GM12872 (cell line): ENCODE data around the gene LIPG.

ENCODE experiments used
- TF ChIP-seq, protein P1 (sequence below): IDR thresholded peaks from 3 replicates; pipeline ENCODE4 v1.5.1; 2011; ENCODE audit warnings: low read depth, mild to moderate bottlenecking, low read length, moderate library complexity; ENCODE audit not compliant: insufficient read depth

Gene LIPG

DNA sequence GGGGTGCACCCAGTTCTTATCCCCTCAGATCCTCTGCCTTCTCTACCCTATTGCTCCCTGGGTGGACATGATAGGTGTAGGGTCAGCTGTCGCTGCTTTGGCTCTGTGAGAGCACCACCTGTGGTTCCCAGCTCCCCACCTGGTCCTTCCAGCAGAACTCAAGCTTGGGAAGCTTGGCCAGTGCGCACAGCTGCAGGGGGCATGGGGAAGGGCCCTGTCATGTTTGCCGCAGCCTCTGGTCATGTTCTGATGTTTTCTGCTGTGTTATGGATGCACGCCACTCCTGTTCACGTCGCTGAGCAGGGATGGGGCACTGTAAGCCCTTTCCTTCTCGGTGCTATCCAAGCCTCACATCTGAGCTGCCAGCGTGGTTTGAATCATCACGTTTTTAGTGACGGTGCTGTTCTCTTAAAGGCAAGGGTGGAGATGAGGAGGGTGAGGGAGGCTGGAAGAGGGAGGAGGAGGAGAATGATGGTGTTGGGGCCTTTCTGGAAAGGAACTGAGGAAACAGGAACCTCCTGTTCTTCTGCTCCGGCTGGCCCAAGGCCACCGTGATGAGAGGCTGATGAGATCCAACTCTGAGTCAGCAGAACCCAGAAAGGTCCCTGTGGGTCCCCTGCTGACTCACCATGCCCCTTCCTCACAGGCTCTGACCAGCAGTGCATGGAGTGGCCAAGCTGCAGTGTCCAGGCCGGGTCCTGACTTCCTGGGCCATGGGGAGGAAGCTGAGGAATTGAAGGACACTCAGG lies 78.0 kb downstream of the LIPG start:
- TF ChIP-seq, protein P1, sequence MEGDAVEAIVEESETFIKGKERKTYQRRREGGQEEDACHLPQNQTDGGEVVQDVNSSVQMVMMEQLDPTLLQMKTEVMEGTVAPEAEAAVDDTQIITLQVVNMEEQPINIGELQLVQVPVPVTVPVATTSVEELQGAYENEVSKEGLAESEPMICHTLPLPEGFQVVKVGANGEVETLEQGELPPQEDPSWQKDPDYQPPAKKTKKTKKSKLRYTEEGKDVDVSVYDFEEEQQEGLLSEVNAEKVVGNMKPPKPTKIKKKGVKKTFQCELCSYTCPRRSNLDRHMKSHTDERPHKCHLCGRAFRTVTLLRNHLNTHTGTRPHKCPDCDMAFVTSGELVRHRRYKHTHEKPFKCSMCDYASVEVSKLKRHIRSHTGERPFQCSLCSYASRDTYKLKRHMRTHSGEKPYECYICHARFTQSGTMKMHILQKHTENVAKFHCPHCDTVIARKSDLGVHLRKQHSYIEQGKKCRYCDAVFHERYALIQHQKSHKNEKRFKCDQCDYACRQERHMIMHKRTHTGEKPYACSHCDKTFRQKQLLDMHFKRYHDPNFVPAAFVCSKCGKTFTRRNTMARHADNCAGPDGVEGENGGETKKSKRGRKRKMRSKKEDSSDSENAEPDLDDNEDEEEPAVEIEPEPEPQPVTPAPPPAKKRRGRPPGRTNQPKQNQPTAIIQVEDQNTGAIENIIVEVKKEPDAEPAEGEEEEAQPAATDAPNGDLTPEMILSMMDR = no peak

DNA sequence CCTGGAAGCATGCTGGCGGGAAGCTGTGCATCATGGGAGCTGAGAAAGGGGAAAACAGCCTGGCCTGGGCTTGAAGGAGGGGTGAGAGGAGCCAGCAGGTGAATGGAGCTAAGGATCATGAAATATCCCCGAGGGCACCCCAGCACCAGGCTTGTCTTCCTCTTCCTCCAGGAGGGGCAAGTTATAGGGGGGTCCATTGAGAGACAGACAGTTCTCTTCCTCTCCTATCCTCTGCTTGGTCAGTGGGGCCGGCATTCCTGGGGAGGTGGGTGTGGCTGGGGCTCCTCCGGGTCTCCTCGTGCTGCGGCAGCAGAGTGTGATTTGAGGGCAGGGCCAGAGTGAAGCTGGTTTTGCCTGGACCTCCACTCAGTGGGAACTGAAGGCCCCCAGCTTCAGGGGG lies 78.9 kb downstream of the LIPG start:
- TF ChIP-seq, protein P1 = no peak

DNA sequence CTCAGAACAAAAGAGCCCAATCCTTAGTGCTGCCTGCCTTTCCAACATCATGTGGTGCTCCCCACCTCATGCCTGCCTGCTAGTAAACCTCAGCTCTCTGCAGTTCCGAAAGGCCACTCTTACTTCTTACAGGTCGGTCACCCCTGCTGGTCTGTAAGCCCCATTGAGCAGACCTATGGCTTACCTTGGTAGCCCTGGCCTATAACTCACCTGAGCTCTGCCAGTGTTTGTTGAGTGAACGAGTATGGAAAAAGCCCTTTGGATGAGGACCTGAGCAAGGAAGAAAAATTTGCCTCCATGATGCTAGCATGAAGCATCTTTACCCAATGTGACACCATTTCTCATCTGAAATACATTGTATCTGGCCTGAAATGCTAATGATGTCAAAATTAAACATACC lies 83.3 kb downstream of the LIPG start:
- TF ChIP-seq, protein P1 = no peak

DNA sequence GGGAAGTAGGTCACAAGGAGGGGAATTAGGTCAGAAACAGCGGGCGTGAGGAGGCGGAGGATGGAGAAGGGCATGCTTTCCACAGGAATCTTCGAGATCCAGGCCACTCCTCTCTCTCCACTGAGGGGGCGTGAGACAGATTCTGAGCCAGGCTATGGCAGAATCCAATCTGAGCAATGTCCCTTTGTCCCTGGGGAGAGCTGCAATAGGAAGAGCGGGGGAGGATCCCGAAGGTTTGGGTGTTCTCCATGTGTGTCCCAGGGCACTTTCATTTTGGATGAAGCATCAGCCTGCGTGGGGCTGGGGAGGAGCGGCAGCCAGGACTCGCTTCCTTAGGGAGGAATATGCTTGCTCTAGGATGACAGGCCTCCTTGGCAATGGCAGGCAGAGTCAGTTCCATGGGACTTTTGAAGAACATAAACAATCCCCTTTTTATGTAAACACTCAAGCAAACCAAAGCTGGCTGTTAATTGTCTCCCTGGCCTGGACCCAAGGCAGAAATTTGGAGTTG lies 84.0 kb downstream of the LIPG start:
- TF ChIP-seq, protein P1 = no peak

DNA sequence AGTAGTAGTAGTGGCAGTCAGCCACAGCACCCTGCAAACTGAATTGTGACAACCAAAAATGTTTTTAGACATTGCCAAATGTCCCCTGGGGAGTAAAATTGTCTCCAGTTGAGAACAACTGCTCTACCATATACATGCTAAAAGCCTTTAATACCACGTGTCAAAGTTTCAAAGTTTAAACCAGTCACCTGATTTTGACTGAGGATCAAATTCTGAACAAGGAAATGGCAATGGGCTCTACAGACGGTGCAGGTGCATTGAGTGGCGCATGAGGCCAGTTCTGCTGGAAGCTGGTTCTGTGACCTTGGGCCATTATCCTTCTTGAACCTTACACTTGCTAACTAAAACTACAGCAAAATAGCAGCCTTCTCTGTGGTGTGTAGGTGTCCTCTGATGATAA lies 85.0 kb downstream of the LIPG start:
- TF ChIP-seq, protein P1 = no peak

DNA sequence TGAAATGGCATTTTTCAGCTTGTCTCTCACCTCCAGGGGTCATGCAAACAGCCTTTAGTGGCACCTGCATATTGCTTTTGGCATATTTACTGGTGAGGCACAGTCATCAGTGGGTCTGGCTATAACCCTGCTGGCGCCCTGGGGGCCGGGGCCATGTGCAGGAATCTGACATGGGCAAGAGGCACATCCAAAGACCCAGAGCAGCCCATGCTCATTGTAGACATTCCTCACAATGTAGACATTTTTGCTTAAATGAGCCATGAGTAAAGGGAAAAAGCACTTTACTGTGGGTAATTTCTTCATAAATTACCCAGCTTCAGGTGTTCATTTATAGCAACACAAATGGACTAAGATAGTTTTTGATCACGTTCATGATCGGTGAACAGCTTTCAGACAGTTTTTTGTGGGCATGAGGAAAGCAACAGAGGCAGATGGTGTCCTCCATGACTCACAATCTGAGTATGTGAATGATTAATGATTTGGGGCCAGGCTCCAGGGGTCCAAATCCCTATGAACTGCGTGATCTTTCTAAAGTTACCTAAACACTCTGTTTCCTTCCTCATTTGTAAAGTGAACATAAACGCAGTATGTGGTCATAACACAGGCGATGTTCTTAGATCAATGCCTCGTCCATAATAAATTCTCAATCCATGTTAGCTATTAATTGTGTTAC lies 85.8 kb downstream of the LIPG start:
- TF ChIP-seq, protein P1 = no peak

DNA sequence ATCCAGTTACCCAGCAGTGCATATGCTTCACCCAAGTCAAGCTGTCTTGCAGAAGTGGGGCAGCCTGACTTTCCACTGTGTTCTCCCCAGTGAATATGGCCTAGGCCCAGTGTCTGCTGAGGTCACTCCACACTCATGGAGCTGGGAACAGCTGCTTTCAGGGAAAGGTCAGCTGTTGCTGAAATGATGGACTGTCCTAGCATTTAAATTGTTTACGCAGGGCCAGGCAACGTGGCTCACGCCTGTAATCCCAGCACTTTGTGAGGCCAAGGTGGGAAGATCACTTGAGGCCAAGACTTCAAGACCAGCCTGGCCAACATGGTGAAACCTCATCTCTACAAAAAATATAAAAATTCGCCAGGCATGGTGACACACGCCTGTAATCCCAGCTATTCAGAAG lies 86.5 kb downstream of the LIPG start:
- TF ChIP-seq, protein P1 = no peak
